Middle frontal gyrus (tissue), 1 donor: ENCODE results near the gene PTPN1.
"Not testable (repeated sequence)": the region's sequence is repeated elsewhere in the genome, so short reads cannot be mapped to it uniquely, and the experiment has no call there.

Source experiments
- DNase-seq: peaks from one replicate; pipeline ENCODE4 v3.0.0-alpha.2; 2015; ENCODE audit warnings: low spot score; ENCODE audit errors: extremely low spot score

Gene PTPN1

GRCh38 chr20:50557549-50558134 lies 47.5 kb downstream of the PTPN1 start:
- DNase-seq: no peak

GRCh38 chr20:50558483-50558925 lies 48.3 kb downstream of the PTPN1 start:
- DNase-seq: no peak

GRCh38 chr20:50559149-50559548 lies 49.0 kb downstream of the PTPN1 start:
- no peak for DNase-seq

DNA sequence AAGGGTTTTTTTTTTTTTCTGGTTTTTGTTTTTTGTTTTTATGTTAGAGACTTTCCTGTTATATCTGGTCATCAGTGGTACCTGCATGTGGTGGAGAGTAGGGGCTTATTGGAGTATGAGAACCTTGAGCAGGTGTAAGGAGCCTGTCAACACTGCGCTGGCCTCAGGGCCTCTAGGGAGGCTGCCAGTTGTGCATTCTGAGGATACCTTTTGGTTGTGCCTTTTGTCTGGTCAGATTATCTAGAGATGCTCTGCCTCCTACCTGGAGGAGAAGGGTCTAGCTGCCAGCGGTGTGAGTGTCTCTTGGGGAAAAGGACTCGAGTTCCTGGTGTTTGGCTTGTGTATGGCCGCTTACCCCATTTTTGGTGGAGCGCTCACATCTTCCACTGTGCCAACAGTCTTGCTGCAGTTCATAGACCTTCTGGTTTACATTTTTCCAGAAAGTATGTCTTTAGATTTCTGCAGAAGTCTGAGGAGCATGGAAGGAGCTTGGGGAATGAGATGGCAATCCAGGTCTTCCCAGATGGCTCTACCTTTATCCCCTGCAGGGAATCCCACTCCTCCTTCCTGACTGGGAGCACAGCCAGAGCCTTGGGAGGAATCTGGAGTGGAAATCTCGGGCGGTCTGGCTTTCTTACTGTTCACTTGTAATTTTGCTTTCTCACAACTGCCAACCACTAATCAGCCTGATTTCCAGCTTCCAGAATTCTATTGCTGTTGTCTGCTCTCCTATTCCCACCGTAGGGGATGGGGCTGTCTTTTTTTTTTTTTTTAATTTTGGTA lies 49.9 kb downstream of the PTPN1 start:
- DNase-seq: no peak

DNA sequence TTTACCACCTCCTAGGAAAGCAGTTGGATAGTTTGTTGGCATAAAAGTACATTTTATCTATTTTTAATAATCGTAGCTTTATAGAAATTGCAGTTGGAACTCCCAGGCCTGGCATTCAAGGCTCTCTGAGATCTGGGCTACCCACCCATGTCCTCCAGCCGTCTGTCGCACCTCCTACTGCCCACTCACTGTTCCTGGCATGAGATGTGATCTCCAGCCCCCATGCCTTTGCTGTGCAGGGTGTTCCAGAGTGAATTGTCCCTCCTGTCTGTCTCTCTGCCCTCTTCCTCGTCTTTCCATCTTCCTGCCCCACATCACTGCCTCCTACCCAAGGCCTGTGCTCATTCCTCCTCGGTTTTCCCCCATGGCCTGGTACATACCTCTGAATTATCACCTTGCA lies 50.7 kb downstream of the PTPN1 start:
- DNase-seq: no peak

DNA sequence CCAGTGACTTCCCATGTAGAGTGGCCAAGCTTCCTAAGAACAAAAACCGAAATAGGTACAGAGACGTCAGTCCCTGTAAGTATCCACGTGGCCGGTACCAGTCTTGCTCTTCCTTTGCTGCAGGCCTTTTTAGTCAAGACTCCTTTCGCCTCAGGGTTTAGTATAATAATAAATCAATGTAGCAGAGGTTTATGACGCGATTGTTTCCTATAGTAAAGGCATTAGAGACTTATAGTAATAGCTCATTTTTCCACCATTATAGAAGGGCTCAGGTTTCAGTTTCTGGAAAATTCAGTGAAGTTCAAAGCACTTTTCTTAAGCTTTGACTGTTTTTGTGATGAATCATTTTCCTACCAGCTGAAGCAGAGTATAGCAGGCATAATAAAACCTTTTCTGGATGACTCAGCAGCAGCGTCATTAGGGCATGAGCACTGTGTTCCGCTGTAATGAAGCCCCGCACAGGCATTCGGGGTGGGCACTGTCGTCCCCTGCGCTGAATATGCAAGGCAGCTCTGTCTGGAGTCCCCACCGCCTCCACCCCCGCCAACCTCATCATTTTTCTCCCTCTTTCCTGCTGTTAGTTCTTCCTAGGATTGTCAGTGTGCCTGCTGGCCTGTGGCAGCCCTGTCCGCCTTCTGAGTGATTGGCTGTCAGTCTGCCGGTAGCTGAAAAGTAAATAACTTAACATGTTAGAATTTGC lies 51.3 kb downstream of the PTPN1 start:
- no peak for DNase-seq

DNA sequence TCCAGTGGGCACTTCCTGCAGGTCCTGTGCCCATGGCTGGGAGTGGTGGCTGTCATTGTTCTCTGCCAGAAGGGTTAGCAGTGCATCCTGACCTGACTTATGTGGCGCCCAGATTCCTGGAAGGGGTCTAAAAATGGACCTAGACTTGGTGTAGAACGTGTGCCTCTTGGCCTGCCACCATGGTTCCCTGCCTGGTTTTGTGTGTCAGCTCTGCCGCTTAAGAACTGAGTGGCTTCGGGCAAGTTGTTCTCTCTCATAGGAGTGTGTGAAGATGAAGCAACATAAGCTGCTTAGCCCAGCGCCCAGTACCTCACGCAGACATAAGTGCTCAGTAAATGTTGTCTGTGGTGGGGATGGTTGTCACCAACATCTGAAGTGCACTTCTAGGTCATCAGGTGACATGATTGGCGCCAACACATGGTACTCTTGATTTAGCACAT lies 52.1 kb downstream of the PTPN1 start:
- DNase-seq: no peak

DNA sequence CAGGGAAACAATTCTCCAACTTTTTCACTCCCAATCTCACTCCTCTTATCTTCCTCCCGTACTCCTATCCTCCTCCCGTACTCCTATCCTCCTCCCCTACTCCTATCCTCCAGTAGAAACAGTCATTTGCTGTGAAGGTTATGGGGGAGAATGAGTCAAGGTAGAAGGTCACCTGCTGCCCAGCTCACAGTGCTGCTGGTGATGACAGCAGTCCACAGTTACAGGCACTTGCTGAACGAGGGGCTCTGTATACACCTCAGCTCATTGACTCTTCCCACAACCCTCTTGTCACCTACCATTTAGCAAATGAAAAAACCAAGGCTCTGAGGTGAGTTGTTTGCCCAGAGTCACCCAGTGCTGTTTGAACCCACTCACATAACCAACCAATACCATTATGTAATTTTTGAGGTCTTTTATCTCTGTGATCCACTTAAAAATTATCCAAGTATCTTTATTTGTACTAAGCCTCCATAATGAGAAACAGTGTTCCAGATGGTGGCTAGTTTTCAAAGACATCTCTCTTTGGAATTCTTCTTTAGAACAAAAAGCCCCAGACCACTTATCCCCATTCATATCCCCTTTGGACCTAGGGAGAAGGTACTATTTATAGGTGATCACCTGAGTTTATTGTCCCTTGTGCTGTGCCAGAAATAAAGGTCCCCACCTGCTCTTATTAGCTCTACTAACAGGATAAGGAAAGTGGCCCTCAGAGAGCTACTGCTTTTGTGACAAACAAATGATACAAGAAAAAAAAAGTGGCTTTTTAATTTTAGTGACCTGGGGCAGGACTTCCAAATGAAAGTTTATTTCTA lies 53.2 kb downstream of the PTPN1 start:
- no peak for DNase-seq

DNA sequence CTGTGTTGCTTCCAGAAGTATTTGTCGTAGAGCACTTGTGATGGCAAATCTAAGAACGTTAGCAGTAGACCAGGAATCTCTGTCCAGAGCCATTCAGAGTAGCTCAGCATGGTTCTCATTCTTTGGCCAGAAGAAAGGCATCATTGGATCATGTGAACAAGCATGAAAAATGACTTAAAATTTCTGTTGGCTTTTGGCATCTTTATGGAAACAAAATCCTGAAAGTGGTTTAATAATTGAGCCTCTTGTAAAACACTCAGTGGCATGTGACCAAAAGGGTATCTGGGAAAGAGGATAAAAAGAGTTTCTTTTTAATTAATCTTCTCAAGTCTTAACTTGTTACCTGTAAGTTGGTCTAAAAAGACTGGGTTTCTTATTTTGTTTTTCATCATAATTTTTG lies 55.2 kb downstream of the PTPN1 start:
- DNase-seq: no peak

DNA sequence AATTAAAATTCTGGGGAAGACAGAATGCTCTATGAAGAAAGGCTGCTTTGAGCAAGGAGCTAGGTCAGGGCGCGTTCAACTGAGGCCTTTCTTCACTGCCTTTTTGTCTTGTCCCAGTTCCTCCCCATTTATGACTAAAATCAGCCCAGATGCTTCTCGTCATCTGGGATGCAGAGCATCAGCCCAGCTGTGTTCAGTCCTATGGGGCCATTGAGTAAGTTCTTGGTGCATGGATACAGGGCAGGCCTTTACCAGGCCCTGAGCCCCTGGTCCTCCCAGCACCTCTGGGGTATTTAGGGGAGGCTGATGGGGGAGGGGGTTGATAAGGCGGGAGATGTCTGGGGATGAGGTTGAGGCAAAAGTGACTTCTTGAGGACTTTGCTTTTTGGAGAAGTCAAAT lies 55.7 kb downstream of the PTPN1 start:
- DNase-seq: no peak

DNA sequence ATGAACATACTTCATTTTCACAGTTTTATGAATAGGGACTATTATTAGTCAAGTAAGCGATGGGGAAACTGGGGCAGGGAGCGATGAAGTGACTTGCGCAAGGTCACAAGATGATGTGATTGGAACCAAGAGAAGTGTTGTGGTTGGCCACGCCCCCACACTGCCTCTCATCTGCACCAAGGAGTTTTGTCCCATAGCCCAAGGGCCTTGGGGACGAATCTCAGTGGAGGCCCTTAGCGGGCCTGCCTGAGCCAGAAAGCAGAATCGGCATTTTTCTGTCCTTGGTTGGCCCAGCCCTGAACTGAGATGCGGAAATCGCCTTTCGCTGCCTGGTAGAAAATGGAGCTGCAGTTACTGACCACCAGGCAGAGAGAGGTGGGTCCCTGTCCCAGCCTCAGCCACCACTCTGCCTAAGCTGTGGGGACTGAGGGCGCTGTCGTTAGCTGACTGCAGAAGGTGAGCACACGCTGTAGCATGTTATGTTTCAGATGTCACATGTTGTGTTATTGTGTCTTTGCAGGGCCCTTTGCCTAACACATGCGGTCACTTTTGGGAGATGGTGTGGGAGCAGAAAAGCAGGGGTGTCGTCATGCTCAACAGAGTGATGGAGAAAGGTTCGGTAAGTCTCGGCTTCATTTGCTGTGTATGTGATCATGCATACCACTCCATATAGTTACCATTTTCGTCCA lies 57.8 kb downstream of the PTPN1 start:
- DNase-seq: no peak

DNA sequence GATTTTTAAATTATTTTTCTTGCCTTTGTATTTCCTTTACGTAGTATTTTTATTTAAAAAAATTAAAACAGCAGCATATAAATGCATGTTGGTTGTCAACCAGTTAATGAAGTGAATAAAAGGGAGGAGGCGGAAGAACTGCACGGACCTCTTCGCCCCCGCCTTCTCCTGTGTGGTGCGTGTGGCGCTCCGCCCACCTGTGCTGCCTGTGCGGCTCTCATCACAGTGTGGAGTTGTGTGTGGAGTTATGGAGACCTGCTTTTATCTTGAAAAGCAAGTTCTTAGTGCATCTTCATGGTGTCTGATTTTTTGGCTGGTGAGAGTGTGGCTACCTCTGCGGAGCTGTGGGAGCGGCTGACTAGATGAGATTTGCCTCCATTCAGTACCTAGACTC lies 58.4 kb downstream of the PTPN1 start:
- no peak for DNase-seq

DNA sequence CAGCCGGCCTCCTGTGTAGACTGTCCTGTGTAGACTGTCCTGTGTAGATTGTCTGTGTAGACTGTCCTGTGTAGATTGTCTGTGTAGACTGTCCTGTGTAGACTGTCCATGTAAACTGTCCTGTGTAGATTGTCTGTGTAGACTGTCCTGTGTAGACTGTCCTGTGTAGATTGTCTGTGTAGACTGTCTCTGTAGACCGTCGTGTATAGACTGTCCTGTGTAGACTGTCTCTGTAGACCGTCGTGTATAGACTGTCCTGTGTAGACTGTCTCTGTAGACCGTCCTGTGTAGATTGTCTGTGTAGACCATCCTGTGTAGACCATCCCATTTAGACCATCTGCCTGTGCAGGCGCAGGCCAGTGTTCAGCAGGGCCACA lies 59.3 kb downstream of the PTPN1 start:
- not testable (repeated sequence) for DNase-seq

DNA sequence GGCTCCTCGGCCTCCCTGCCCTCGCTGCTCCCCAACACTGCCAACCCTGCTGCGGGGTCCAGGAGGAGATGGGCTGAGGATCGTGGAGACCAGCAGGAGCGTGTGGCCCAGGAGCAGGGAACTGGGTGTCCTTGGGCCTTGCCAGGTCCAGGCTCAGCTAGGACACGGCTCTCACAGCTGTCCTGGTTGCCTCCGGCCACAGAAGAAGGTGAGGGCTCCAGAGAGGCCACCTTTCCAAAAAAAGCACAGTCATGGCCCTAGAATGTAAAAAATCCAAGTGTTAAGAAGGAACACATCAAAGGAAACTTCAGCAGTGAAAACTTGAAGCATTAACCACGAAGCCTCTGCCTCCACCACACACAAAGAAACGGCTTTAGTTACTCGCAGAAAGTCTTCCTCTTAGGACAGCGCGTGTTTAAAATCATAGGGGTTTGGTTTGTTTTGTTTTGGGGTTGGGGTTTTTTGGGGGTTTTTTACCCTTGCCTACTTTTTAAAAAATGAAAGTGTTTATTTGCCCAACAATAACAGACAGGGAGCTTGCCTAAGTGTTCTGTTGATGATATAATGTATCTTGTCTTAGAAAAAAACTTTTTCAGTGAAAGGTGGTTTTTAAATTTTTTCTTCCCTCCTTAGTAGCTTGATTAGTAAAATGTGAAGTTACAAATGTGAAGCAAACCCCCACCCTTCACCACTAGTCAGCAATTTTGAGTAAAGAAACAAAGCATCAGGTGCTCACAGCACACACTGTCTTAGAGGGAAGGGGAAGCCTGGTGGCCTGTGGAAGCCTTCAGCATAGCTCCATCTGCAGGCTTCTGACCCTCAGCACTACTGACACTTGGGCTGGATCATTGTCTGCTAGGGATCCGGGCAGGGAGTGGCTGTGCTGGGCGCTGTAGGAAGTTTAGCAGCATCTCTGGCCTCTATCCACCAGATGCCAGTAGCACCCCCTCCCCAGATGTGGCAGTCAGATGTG lies 60.0 kb downstream of the PTPN1 start:
- no peak for DNase-seq

- DNase-seq: no peak
Observed at GRCh38 chr20:50571466-50571865, 61.3 kb downstream of the PTPN1 start.

DNA sequence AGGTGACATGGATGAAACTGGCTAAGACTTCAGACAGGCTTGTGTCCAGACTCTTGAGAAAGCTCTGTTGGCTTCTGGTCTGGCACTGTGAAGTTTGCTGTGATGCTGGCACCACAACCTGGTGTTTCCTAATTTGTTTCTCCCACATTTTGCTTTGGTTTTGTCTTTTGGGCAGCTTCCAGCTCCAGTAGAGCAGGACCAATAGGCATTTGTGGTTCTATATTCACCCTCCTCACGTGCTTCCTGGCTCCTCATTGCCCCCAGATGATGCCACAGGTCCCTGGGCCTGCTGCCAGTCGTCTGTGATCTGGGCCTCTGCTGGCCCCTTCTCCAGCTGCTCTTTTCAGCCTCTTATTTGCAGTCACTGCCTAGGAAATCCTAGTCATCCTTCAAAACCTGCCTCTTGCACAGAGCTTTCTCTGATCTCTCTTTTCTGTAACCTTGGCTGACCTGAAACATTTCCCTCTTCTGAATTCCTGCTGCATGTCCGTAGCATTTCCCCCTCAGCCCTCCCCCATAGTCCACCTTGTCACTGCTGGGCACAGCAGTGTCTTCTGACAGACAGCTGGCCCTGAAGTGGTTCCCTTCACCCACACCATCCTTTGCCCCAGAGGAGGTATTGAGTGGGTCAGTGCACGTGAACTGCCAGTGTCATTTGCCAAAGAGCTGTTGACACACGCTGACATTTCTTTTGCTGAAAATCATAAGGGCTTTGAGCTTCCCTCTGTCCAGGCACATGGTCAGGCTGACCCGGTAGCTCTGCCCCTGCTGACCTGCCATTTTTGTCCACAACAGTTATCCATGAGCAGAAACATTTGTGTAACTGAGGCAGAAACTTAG lies 63.0 kb downstream of the PTPN1 start:
- no peak for DNase-seq

- DNase-seq: no peak
Observed at GRCh38 chr20:50574108-50574507, 63.9 kb downstream of the PTPN1 start.

GRCh38 chr20:50574586-50574985 lies 64.4 kb downstream of the PTPN1 start:
- no peak for DNase-seq
